ENCODE measurements around the gene CYB561.

Gene CYB561

GRCh38 chr17:63450551-63450950 lies 4.4 kb upstream of the CYB561 start:
- TF ChIP-seq CTCF (conservative IDR thresholded peaks at IDR 0.05; ENCODE audit: low read depth, low read length): no peak
- DNase-seq (ENCODE audit: low read depth): no peak
- no peak overlapping the region for H3K4me3 ChIP-seq (ENCODE audit: low read depth, low read length)

- no peak for DNase-seq (ENCODE audit: low read depth)
- TF ChIP-seq CTCF (conservative IDR thresholded peaks at IDR 0.05; ENCODE audit: low read depth, low read length): no peak
These were observed 2.5 kb upstream of the CYB561 start for GRCh38 chr17:63448655-63449054.

DNA sequence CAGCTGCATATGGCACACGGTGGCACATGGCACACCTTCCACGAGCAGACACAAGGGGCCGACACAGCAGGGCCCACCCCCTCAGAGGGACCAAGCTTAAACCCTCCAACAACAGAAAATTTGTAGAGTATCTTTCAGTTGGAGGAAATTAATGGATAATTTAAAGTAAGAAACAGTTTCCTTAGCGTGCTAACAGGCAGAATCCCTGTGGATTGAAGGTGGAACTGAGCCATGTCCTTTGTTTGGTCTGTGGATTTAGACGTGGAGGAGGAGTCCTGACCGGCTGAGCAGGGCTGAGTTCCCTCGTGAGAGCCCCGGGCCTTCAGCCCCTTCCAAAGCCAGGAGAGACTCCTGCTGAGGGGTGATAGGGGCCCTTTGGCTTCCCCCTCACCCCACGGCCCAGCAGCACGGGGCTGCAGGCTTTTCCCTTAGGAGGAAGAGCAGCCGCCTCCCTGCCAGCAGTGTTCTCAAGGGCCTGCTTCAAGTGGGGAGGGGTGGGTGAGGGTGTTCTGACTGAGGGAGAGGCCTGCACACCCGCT lies 1.4 kb upstream of the CYB561 start:
- TF ChIP-seq CTCF (conservative IDR thresholded peaks at IDR 0.05; ENCODE audit: low read depth, low read length): no peak
- H3K4me3 ChIP-seq (ENCODE audit: low read depth, low read length): no peak overlapping the region
- no peak for DNase-seq (ENCODE audit: low read depth)

More at GRCh38 chr17:63448655-63449054, 2.5 kb upstream of the CYB561 start:
- no peak overlapping the region for H3K4me3 ChIP-seq (ENCODE audit: low read depth, low read length)

- H3K4me3 ChIP-seq (ENCODE audit: low read depth, low read length): peak overlapping the region; percentile 59
- peak; percentile 38 for DNase-seq (ENCODE audit: low read depth)
- TF ChIP-seq CTCF (conservative IDR thresholded peaks at IDR 0.05; ENCODE audit: low read depth, low read length): peak; percentile 14
These were observed 806 bp upstream of the CYB561 start for GRCh38 chr17:63446753-63447470.

GRCh38 chr17:63445571-63445953 lies 544 bp downstream of the CYB561 start:
- peak overlapping the region; percentile 59 for H3K4me3 ChIP-seq (ENCODE audit: low read depth, low read length)
- no peak for DNase-seq (ENCODE audit: low read depth)
- no peak for TF ChIP-seq CTCF (conservative IDR thresholded peaks at IDR 0.05; ENCODE audit: low read depth, low read length)

- DNase-seq (ENCODE audit: low read depth): no peak
- H3K4me3 ChIP-seq (ENCODE audit: low read depth, low read length): no peak overlapping the region
- no peak for TF ChIP-seq CTCF (conservative IDR thresholded peaks at IDR 0.05; ENCODE audit: low read depth, low read length)
These were observed 1.0 kb downstream of the CYB561 start for GRCh38 chr17:63445065-63445464.

DNA sequence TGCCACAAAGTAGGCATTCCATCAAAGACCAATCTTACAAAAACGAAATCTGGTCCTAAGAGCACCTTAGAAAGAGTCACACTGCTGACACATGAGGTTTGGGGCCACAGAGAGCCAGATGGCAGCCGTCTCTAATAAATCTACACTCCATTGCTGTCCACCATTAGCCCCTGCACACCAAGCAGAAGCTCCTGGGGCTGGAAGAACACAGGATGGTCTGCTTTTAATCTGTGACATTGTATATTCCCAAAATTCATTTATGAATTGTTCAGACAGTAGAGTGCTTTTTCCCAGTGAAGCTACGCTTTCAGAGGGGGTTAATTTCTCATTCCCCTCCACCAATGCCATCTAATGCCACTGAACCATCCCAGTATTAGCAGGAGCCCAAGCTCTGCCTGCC lies 1.6 kb downstream of the CYB561 start:
- no peak for TF ChIP-seq CTCF (conservative IDR thresholded peaks at IDR 0.05; ENCODE audit: low read depth, low read length)
- DNase-seq (ENCODE audit: low read depth): no peak
- no peak overlapping the region for H3K4me3 ChIP-seq (ENCODE audit: low read depth, low read length)

All from choroid plexus epithelial cell (primary cell).